HG02870 (cell line): ENCODE results near the gene FAM78A.
"Not testable (repeated sequence)": the region's sequence is repeated elsewhere in the genome, so short reads cannot be mapped to it uniquely, and the experiment has no call there.

Experiments
- ATAC-seq: cut with Tn5 transposase; IDR thresholded peaks from one replicate; pipeline ENCODE4 v1.9.1; 2021; ENCODE audit warnings: mild to moderate bottlenecking, moderate library complexity; ENCODE audit not compliant: unreplicated experiment

Gene FAM78A

GRCh38 chr9:131216806-131217205 lies 59.5 kb downstream of the FAM78A start:
- ATAC-seq, result no peak

GRCh38 chr9:131214876-131215275 lies 61.4 kb downstream of the FAM78A start:
- no peak for ATAC-seq

- ATAC-seq, result no peak
These were observed 61.9 kb downstream of the FAM78A start for GRCh38 chr9:131214286-131214856.

- not testable (repeated sequence) for ATAC-seq
These were observed 64.4 kb downstream of the FAM78A start for GRCh38 chr9:131211920-131212319.
